H9 (cell line): Measurements from ENCODE around the gene DIO1. TPM values are rescaled to one million over a fixed set of nuclear protein-coding genes. Genes with fewer than 3 reads are reported as not detected.

Source experiments
- DNase-seq: peaks from one replicate; pipeline ENCODE4 v3.0.0-alpha.2; 2017
- H2AFZ ChIP-seq: one replicate; pipeline ENCODE4 v1.6.1; 2013; ENCODE audit warnings: mild to moderate bottlenecking, low read length, control low read depth, moderate library complexity
- H2AK5ac ChIP-seq: 2 replicates; pipeline ENCODE4 v1.6.1; 2013; ENCODE audit warnings: low read length, control low read depth, mixed read lengths; ENCODE audit not compliant: insufficient read length
- H2BK120ac ChIP-seq: one replicate; pipeline ENCODE4 v1.6.1; 2013; ENCODE audit warnings: low read depth, mild to moderate bottlenecking, low read length, control low read depth, inconsistent platforms; ENCODE audit not compliant: poor library complexity, severe bottlenecking
- H2BK12ac ChIP-seq: 2 replicates; pipeline ENCODE4 v1.6.1; 2013; ENCODE audit warnings: low read length, control low read depth, mixed read lengths, low read depth; ENCODE audit not compliant: insufficient read length
- H2BK15ac ChIP-seq: 2 replicates; pipeline ENCODE4 v1.6.1; 2013; ENCODE audit warnings: low read depth, low read length, control low read depth
- H2BK20ac ChIP-seq: one replicate; pipeline ENCODE4 v1.6.1; 2013; ENCODE audit warnings: low read depth, mild to moderate bottlenecking, low read length, control low read depth, inconsistent platforms; ENCODE audit not compliant: poor library complexity, severe bottlenecking
- H2BK5ac ChIP-seq: 2 replicates; pipeline ENCODE4 v1.6.1; 2013; ENCODE audit warnings: low read length, control low read depth, mixed read lengths; ENCODE audit not compliant: insufficient read length
- H3K14ac ChIP-seq: 2 replicates; pipeline ENCODE4 v1.6.1; 2013; ENCODE audit warnings: low read length, control low read depth; ENCODE audit not compliant: insufficient read depth
- H3K18ac ChIP-seq: 2 replicates; pipeline ENCODE4 v1.6.1; 2013; ENCODE audit warnings: low read depth, mild to moderate bottlenecking, mixed read lengths, low read length, control low read depth; ENCODE audit not compliant: insufficient read length
- H3K23ac ChIP-seq: 2 replicates; pipeline ENCODE4 v1.6.1; 2013; ENCODE audit warnings: low read length, control low read depth, mixed read lengths, low read depth; ENCODE audit not compliant: insufficient read length
- H3K23me2 ChIP-seq: 2 replicates; pipeline ENCODE4 v1.6.1; 2013; ENCODE audit warnings: low read depth, mild to moderate bottlenecking, mixed read lengths, low read length, control low read depth; ENCODE audit not compliant: insufficient read length, poor library complexity, severe bottlenecking
- H3K27ac ChIP-seq: 2 replicates; pipeline ENCODE4 v1.5.1; 2013; ENCODE audit warnings: low read length, control low read depth, mixed read lengths, low read depth; ENCODE audit not compliant: insufficient read length
- H3K27me3 ChIP-seq: 2 replicates; pipeline ENCODE4 v1.6.1; 2013; ENCODE audit warnings: low read length, control low read depth, inconsistent platforms; ENCODE audit not compliant: insufficient read depth
- H3K4ac ChIP-seq: 2 replicates; pipeline ENCODE4 v1.6.1; 2013; ENCODE audit warnings: low read depth, mild to moderate bottlenecking, control low read depth, inconsistent platforms, low read length, moderate library complexity
- H3K4me1 ChIP-seq: 2 replicates; pipeline ENCODE4 v1.6.1; 2013; ENCODE audit warnings: low read length, control low read depth, inconsistent platforms; ENCODE audit not compliant: insufficient read depth
- H3K4me2 ChIP-seq: 2 replicates; pipeline ENCODE4 v1.6.1; 2013; ENCODE audit warnings: low read length, control low read depth, mixed read lengths; ENCODE audit not compliant: insufficient read length, insufficient read depth
- H3K56ac ChIP-seq: 2 replicates; pipeline ENCODE4 v1.6.1; 2013; ENCODE audit warnings: low read depth, mild to moderate bottlenecking, mixed read lengths, low read length, control low read depth; ENCODE audit not compliant: insufficient read length
- H3K79me1 ChIP-seq: 2 replicates; pipeline ENCODE4 v1.6.1; 2013; ENCODE audit warnings: low read depth, mild to moderate bottlenecking, moderate library complexity, low read length, control low read depth, inconsistent platforms; ENCODE audit not compliant: insufficient read depth, poor library complexity, severe bottlenecking
- H3K79me2 ChIP-seq: 2 replicates; pipeline ENCODE4 v1.6.1; 2013; ENCODE audit warnings: low read length, control low read depth, inconsistent platforms; ENCODE audit not compliant: insufficient read depth
- H3K9ac ChIP-seq: 2 replicates; pipeline ENCODE4 v1.6.1; 2013; ENCODE audit warnings: low read length, control low read depth, mixed read lengths; ENCODE audit not compliant: insufficient read length; ENCODE audit errors: extremely low read depth
- H3K9me3 ChIP-seq: one replicate; pipeline ENCODE4 v1.6.1; 2013; ENCODE audit warnings: low read depth, low read length, inconsistent platforms; ENCODE audit not compliant: control insufficient read depth
- H3T11ph ChIP-seq: one replicate; pipeline ENCODE4 v1.6.1; 2013; ENCODE audit warnings: mild to moderate bottlenecking, low read length, control low read depth, inconsistent platforms
- H4K20me1 ChIP-seq: one replicate; pipeline ENCODE4 v1.6.1; 2013; ENCODE audit not compliant: control insufficient read depth, insufficient read length, insufficient read depth
- H4K5ac ChIP-seq: 2 replicates; pipeline ENCODE4 v1.6.1; 2013; ENCODE audit warnings: low read depth, mild to moderate bottlenecking, mixed read lengths, low read length, control low read depth; ENCODE audit not compliant: insufficient read length
- H4K8ac ChIP-seq: replicated peaks from 2 replicates; pipeline ENCODE4 v1.6.1; 2013; ENCODE audit warnings: low read length, control low read depth, mixed read lengths, low read depth; ENCODE audit not compliant: insufficient read length
- H4K91ac ChIP-seq: 2 replicates; pipeline ENCODE4 v1.6.1; 2013; ENCODE audit warnings: low read depth, mild to moderate bottlenecking, moderate library complexity, mixed read lengths, low read length, control low read depth; ENCODE audit not compliant: insufficient read length
- H3K27ac Mint-ChIP-seq, 3 experiments: 2 replicates in 2 of 3; 3 replicates in 1 of 3; pipeline ENCODE4 v1.8.0; 2020 to 2021; ENCODE audit warnings: mixed read lengths in 3 of 3, mild to moderate bottlenecking in 1 of 3, moderate library complexity in 1 of 3
- H3K27me3 Mint-ChIP-seq: 2 replicates; pipeline ENCODE4 v1.8.0; 2021; ENCODE audit warnings: low read depth, mild to moderate bottlenecking, moderate library complexity, mixed read lengths
- H3K36me3 Mint-ChIP-seq, 3 experiments: 2 replicates in 2 of 3; 3 replicates in 1 of 3; pipeline ENCODE4 v1.8.0; 2020 to 2021; ENCODE audit warnings: low read depth in 3 of 3, mixed read lengths in 3 of 3; ENCODE audit not compliant: insufficient read depth in 1 of 3
- H3K4me1 Mint-ChIP-seq, 2 experiments: 2 replicates each; pipeline ENCODE4 v1.8.0; 2020; ENCODE audit warnings: mixed read lengths in 2 of 2
- H3K4me3 Mint-ChIP-seq, 2 experiments: 2 replicates in 1 of 2; 3 replicates in 1 of 2; pipeline ENCODE4 v1.8.0; 2020 to 2021; ENCODE audit warnings: mild to moderate bottlenecking in 2 of 2, mixed read lengths in 2 of 2, moderate library complexity in 1 of 2
- H3K9me3 Mint-ChIP-seq, 2 experiments: 2 replicates in 1 of 2; 3 replicates in 1 of 2; pipeline ENCODE4 v1.8.0; 2020; ENCODE audit warnings: mild to moderate bottlenecking in 2 of 2, mixed read lengths in 2 of 2, moderate library complexity in 1 of 2
- CTCF ChIP-seq: fragments of 200-600 bp; sonication (generic); conservative IDR thresholded peaks from 3 replicates; pipeline ENCODE4 v1.8.0; 2021; ENCODE audit warnings: antibody characterized with exemption, mild to moderate bottlenecking
- WGBS: extraction: QIAGEN DNeasy Blood & Tissue Kit; methylation state at CpG from one replicate; pipeline ENCODE4 v1.1.7; 2013; ENCODE audit warnings: missing lambda C conversion rate, low lambda C conversion rate, mixed read lengths; ENCODE audit not compliant: insufficient read length; ENCODE audit errors: extremely low coverage; 5-methylcytosine and 5-hydroxymethylcytosine counted together
- total RNA-seq: library from RNA; stranded (reverse); gene quantifications from 2 replicates; pipeline ENCODE4 v1.2.1, GENCODE V29; 2021

DIO1 gene
- total RNA-seq, 1 experiment from 2014 or later, result not detected

GRCh38 chr1:53871221-53871620 lies 22.8 kb upstream of the DIO1 start:
- H3K9me3 Mint-ChIP-seq, result no peaks in the 10 kb centered on the region
- no peak overlapping the region for H3K27ac ChIP-seq
- H3K23me2 ChIP-seq, result no peaks in the 10 kb centered on the region
- no peaks in the 10 kb centered on the region for H3K4me1 ChIP-seq
- H3K36me3 Mint-ChIP-seq, result peaks cover 0 to 52% (median 23%) of the 10 kb centered on the region in 3 experiments; a peak in 5 of 7 replicates
- H2BK120ac ChIP-seq, result no peak overlapping the region
- H3K4me3 Mint-ChIP-seq, result no peak overlapping the region
- no peaks in the 10 kb centered on the region for H3K27me3 ChIP-seq
- H3K23ac ChIP-seq, result no peak overlapping the region
- no peak overlapping the region for H3K27ac Mint-ChIP-seq
- no peak overlapping the region for H3K4ac ChIP-seq
- no peak overlapping the region for H2BK15ac ChIP-seq
- H3K4me2 ChIP-seq, result no peak overlapping the region
- H4K5ac ChIP-seq, result no peak overlapping the region
- no peak overlapping the region for H3K9ac ChIP-seq
- no peak overlapping the region for H3K18ac ChIP-seq
- no peak for TF ChIP-seq CTCF
- no peak overlapping the region for H4K91ac ChIP-seq
- H4K8ac ChIP-seq, result no peak overlapping the region
- WGBS, result no CpG with 5 or more reads among the region's 4 CpGs
- no peak overlapping the region for H2BK12ac ChIP-seq
- no peak overlapping the region for H3K56ac ChIP-seq
- no peak overlapping the region for H2AFZ ChIP-seq
- H2BK20ac ChIP-seq, result no peak overlapping the region
- no peak overlapping the region for H2AK5ac ChIP-seq
- no peaks in the 10 kb centered on the region for H3K4me1 Mint-ChIP-seq
- no peaks in the 10 kb centered on the region for H3K79me1 ChIP-seq
- H3K14ac ChIP-seq, result no peak overlapping the region
- no peak overlapping the region for H2BK5ac ChIP-seq
- no peaks in the 10 kb centered on the region for H3K27me3 Mint-ChIP-seq
- DNase-seq, result no peak
- H3K9me3 ChIP-seq, result no peaks in the 10 kb centered on the region
- no peaks in the 10 kb centered on the region for H3K79me2 ChIP-seq
- no peaks in the 10 kb centered on the region for H4K20me1 ChIP-seq
- no peak overlapping the region for H3T11ph ChIP-seq
